T-cell (primary cell): Measurements from ENCODE around the gene PDE4A. TPM values are rescaled to one million over a fixed set of nuclear protein-coding genes. Genes with fewer than 3 reads are reported as not detected.

ENCODE experiments used
- ATAC-seq, 4 experiments: fragments of 200-7000 bp in 3 of 4; fragments of 150-1000 bp in 1 of 4; cut with Tn5 transposase; replicated peaks in 1 of 4; 1 replicate in 3 of 4; 2 replicates in 1 of 4; pipeline ENCODE4 v1.10.0; 2021; ENCODE audit warnings: moderate library complexity in 3 of 4, mild to moderate bottlenecking in 2 of 4, moderate number of reproducible peaks in 1 of 4
- CTCF ChIA-PET, 2 donors: fragments of 300-600 bp; sonication (Branson Sonifier 250); formaldehyde crosslinking; loops; one replicate each; lab custom pipeline; 2022; ENCODE audit warnings: antibody characterized with exemption in 2 of 2; lab: Charles Lee
- POLR2A ChIA-PET, 2 donors: fragments of 300-600 bp; sonication (Branson Sonifier 250); formaldehyde crosslinking; loops; one replicate each; lab custom pipeline; 2022; ENCODE audit warnings: antibody characterized with exemption in 2 of 2; lab: Charles Lee
- DNase-seq, 35 experiments: peaks; one replicate each; pipeline versions ENCODE4 v3.0.0 to v3.0.0-alpha.2; 2013 to 2023
- H3K27ac ChIP-seq: one replicate; pipeline ENCODE4 v1.5.1; 2013; ENCODE audit warnings: low read length
- H3K27me3 ChIP-seq, 2 experiments: replicated peaks in 1 of 2; 1 replicate in 1 of 2; 2 replicates in 1 of 2; pipeline versions ENCODE4 v1.6.1 to v1.7.0; 2013; ENCODE audit warnings: low read length in 1 of 2, mixed read lengths in 1 of 2; ENCODE audit not compliant: control insufficient read depth in 2 of 2, insufficient read depth in 2 of 2; ENCODE audit errors: extremely low read depth in 1 of 2
- H3K36me3 ChIP-seq, 2 donors: 1 replicate in 1 of 2; 2 replicates in 1 of 2; pipeline versions ENCODE4 v1.6.1 to v1.7.0; 2013; ENCODE audit warnings: low read length in 1 of 2; ENCODE audit not compliant: control insufficient read depth in 2 of 2, insufficient read depth in 1 of 2; ENCODE audit errors: extremely low read depth in 1 of 2
- H3K4me1 ChIP-seq, 2 experiments: 1 replicate in 1 of 2; 2 replicates in 1 of 2; pipeline versions ENCODE4 v1.6.1 to v1.7.0; 2013; ENCODE audit warnings: low read length in 2 of 2, mixed read lengths in 1 of 2; ENCODE audit not compliant: insufficient read depth in 2 of 2, control insufficient read depth in 1 of 2; ENCODE audit errors: extremely low read depth in 1 of 2
- H3K4me3 ChIP-seq, 2 donors: 1 replicate in 1 of 2; 2 replicates in 1 of 2; pipeline versions ENCODE4 v1.5.1 to v1.7.0; 2013; ENCODE audit warnings: mild to moderate bottlenecking in 2 of 2, low read length in 1 of 2, moderate library complexity in 1 of 2; ENCODE audit not compliant: control insufficient read depth in 1 of 2; ENCODE audit errors: extremely low read depth in 1 of 2
- H3K9me3 ChIP-seq: 2 replicates; pipeline ENCODE4 v1.7.0; 2013
- H3K27ac Mint-ChIP-seq, 2 donors: one replicate each; pipeline ENCODE4 v1.8.0; 2020 to 2021; ENCODE audit warnings: mild to moderate bottlenecking in 2 of 2, mixed read lengths in 2 of 2
- H3K27me3 Mint-ChIP-seq, 2 donors: one replicate each; pipeline ENCODE4 v1.8.0; 2021 to 2022; ENCODE audit warnings: mixed read lengths in 2 of 2
- H3K36me3 Mint-ChIP-seq: one replicate; pipeline ENCODE4 v1.8.0; 2021; ENCODE audit warnings: mixed read lengths
- H3K4me1 Mint-ChIP-seq, 3 donors: one replicate each; pipeline ENCODE4 v1.8.0; 2020 to 2022; ENCODE audit warnings: mixed read lengths in 3 of 3, mild to moderate bottlenecking in 1 of 3
- H3K4me3 Mint-ChIP-seq, 3 donors: one replicate each; pipeline ENCODE4 v1.8.0; 2020 to 2022; ENCODE audit warnings: mild to moderate bottlenecking in 3 of 3, mixed read lengths in 3 of 3, moderate library complexity in 3 of 3
- H3K9me3 Mint-ChIP-seq, 3 donors: one replicate each; pipeline ENCODE4 v1.8.0; 2020 to 2022; ENCODE audit warnings: mixed read lengths in 3 of 3
- WGBS: methylation state at CpG from one replicate; pipeline ENCODE4 v1.1.5; 2013; ENCODE audit warnings: missing lambda C conversion rate; ENCODE audit not compliant: insufficient coverage; 5-methylcytosine and 5-hydroxymethylcytosine counted together
- total RNA-seq, 35 experiments: library from RNA in 6 of 35; stranded (reverse) in 6 of 35; fragments of 120-200 nt in 1 of 35; gene quantifications; one replicate each; pipeline versions ENCODE4 v1.2.1 to v1.2.4 and lab custom pipeline; 2013 to 2026

PDE4A gene
- total RNA-seq, 5 donors from 2014 or later (not counting 1 experiment from before 2014, with no cell fraction given), result 2.2 to 13.3 (median 6.2) TPM

- peak overlapping the region; percentile 66 to 72 (median 70) for H3K4me3 Mint-ChIP-seq
- peak overlapping the region; percentile 14 to 30 for H3K27ac Mint-ChIP-seq
- ChIA-PET POLR2A (interaction anchor here (0.5 to 0.8 kb wide), 2 partner anchors 22 to 81 kb away, joined by 3 to 5 read pairs; no protein-coding TSS in a partner anchor), CTCF (interaction anchor here (0.7 to 1.0 kb wide), 2 partner anchors 88 to 932 kb away, joined by 3 to 8 read pairs; no protein-coding TSS in a partner anchor)
- H3K4me1 Mint-ChIP-seq, result peaks cover 25 to 38% (median 30%) of the 10 kb centered on the region in 3 donors
- WGBS, result 87% methylated on average over 3 of the region's 5 CpGs
- peak overlapping the region; percentile 80 for H3K27ac ChIP-seq
- peaks cover 14 to 88% of the 10 kb centered on the region in 2 experiments for H3K27me3 ChIP-seq
- H3K4me1 ChIP-seq, result peaks cover 17 to 80% of the 10 kb centered on the region in 2 experiments
- H3K9me3 Mint-ChIP-seq, result no peaks in the 10 kb centered on the region
- peaks cover 48 to 61% of the 10 kb centered on the region in 2 donors for H3K27me3 Mint-ChIP-seq
- peak in 1 of 4 experiments; percentile 45 for ATAC-seq
- peak in 28 of 35 experiments; percentile 37 to 78 (median 55) for DNase-seq
- no peaks in the 10 kb centered on the region for H3K36me3 Mint-ChIP-seq
- H3K9me3 ChIP-seq, result no peaks in the 10 kb centered on the region
- no peaks in the 10 kb centered on the region for H3K36me3 ChIP-seq
- peak overlapping the region in 1 of 2 donors; percentile 67 for H3K4me3 ChIP-seq
Measured at GRCh38 chr19:10516064-10516385, 95.7 kb downstream of the PDE4A start.

DNA sequence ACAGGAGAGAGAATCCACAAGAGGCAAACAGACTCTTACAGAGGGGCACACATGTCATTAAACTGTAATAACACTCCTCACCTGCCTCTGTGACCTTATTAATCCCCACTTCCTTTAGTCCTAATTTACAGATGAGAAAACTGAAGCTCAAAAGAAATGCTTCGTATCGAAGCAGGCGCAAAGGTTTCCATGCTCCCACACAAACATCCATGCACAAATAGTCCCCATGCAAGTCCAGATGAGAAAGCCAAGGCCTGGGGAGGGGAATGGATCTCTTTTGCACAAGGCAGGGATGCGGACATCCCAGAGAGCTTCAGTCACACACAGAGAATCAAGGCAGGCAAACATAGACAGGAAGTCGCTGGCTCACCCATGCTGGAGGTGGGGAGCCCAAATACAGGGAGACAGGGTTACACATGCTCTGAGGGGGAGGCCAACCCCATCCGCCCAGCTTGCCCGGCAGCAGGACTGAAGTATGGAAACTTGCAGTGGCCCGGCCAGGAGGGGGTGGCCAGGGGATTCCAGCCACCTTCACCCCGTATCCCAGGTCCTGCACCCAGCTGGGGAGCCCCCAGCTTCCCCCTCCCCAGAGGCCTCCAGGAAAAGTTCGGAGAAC is 96.4 kb downstream of the PDE4A start:
- Histone ChIP-seq H3K4me1 (peaks cover 17 to 85% of the 10 kb centered on the region in 2 experiments), H3K27me3 (peaks cover 14 to 87% of the 10 kb centered on the region in 2 experiments), H3K36me3 (no peaks in the 10 kb centered on the region), H3K4me3 (peak overlapping the region; percentile 56 to 67), H3K27ac (peak overlapping the region; percentile 80), H3K9me3 (no peaks in the 10 kb centered on the region)
- no peaks in the 10 kb centered on the region for H3K36me3 Mint-ChIP-seq
- ChIA-PET CTCF (interaction anchor here (0.6 to 1.0 kb wide), 4 partner anchors 31 to 931 kb away, joined by 3 to 8 read pairs (median 7); no protein-coding TSS in a partner anchor), POLR2A (interaction anchor here (0.5 to 0.8 kb wide), 4 partner anchors 11 to 80 kb away, joined by 3 to 10 read pairs (median 5); partner anchors contain the start of gene ATG4D (in 1 of the 2))
- 36% methylated on average over 6 of the region's 10 CpGs for WGBS
- H3K9me3 Mint-ChIP-seq, result no peaks in the 10 kb centered on the region
- ATAC-seq (no peak), DNase-seq (peak in 3 of 35 experiments; percentile 8 to 51 (median 26))
- H3K4me1 Mint-ChIP-seq, result peaks cover 25 to 38% (median 30%) of the 10 kb centered on the region in 3 donors
- H3K4me3 Mint-ChIP-seq, result peak overlapping the region; percentile 66 to 72 (median 70)
- H3K27me3 Mint-ChIP-seq, result peaks cover 48 to 61% of the 10 kb centered on the region in 2 donors
- H3K27ac Mint-ChIP-seq, result peak overlapping the region in 1 of 2 donors; percentile 47

DNA sequence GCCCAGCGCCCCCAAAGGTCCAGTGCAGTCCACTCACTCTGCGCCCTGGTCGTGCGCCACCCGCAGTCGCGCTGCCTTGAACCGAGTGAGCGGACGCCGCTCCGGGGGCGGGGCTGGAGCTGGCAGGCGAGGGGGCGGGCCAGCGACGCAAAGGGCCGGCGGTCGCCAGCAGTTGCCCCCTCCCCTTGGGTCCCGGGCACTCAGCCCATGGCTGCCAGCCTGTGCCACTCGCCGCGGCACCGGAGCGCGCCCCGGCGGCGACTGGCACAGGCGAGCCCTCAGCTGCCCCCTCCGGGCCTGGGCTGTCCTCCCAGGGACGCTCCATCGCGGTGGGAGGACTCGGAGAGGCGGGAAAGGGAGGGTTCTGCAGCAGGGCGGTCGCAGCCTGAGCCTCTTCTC is 97.0 kb downstream of the PDE4A start, which contains the start of gene S1PR5:
Gene S1PR5, minus strand, starts transcription at position 87 of the 399 bp plus-strand sequence. CDS start 2,436 bp downstream, outside the sequence.
- Histone ChIP-seq H3K27me3 (peaks cover 14 to 84% of the 10 kb centered on the region in 2 experiments), H3K27ac (peak within 1 kb of the TSS; percentile 80), H3K4me3 (peak within 1 kb of the TSS; percentile 56 to 67), H3K4me1 (peaks cover 17 to 85% of the 10 kb centered on the region in 2 experiments), H3K36me3 (no peaks in the 10 kb centered on the region), H3K9me3 (no peaks in the 10 kb centered on the region)
- CTCF ChIA-PET, result no interaction called here
- Mint-ChIP-seq H3K4me1 (peaks cover 25 to 38% (median 30%) of the 10 kb centered on the region in 3 donors), H3K9me3 (no peaks in the 10 kb centered on the region), H3K4me3 (peak within 1 kb of the TSS; percentile 71 to 84 (median 72)), H3K36me3 (no peaks in the 10 kb centered on the region), H3K27ac (peak within 1 kb of the TSS in 1 of 2 donors; percentile 66), H3K27me3 (peaks cover 48 to 61% of the 10 kb centered on the region in 2 donors)
- 5% methylated on average over 34 of the region's 39 CpGs for WGBS
- DNase-seq, result peak in 5 of 35 experiments; percentile 5 to 54 (median 36)
- peak; percentile 28 to 36 (median 30) for ATAC-seq
- POLR2A ChIA-PET, result interaction anchor here in 1 of 2 donors (0.5 kb wide), 1 partner anchor 10 kb away, joined by 5 read pairs; no protein-coding TSS in a partner anchor

DNA sequence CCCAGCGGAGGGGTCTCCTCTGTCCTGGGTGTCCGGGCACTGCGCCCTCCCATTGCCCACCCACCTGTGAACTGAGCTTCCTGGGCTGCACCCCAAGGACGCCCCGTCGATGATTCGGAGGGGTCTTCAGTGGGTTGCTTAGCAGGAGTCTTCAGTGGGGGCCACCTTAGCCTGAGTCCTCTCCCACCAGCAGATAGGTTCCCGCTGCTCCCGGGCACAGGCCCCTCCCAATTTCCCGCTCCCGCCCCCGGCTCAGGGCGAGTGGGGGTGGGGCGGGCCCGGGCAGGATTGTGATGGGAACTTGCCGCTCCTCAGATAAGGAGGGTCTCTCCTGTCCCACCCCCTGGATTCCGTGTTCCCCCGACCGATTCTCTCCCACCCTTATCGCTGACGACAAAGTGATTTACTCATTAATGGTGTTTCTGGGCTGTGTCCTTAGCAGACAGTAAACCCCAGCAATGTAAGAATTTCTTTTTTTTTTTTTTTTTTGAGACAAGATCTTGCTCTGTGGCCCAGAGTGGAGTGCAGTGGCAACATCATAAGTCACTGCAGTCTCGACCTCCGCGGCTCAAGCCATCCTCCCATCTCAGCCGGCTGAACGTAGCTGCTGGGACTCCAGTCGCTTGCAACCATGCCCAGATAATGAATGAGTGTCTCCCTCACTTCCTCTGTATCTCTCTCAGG is 97.6 kb downstream of the PDE4A start:
- ATAC-seq, result peak; percentile 25 to 56 (median 34)
- peak overlapping the region; percentile 72 for H3K27ac ChIP-seq
- no peaks in the 10 kb centered on the region for H3K36me3 Mint-ChIP-seq
- ChIA-PET CTCF (no interaction called here), POLR2A (no interaction called here)
- H3K27me3 Mint-ChIP-seq, result peaks cover 47 to 58% of the 10 kb centered on the region in 2 donors
- no peaks in the 10 kb centered on the region for H3K9me3 ChIP-seq
- H3K4me3 ChIP-seq, result peak overlapping the region; percentile 56 to 67
- H3K4me3 Mint-ChIP-seq, result peak overlapping the region; percentile 71 to 84 (median 72)
- peaks cover 14 to 78% of the 10 kb centered on the region in 2 experiments for H3K27me3 ChIP-seq
- H3K36me3 ChIP-seq, result no peaks in the 10 kb centered on the region
- no peaks in the 10 kb centered on the region for H3K9me3 Mint-ChIP-seq
- peaks cover 17 to 85% of the 10 kb centered on the region in 2 experiments for H3K4me1 ChIP-seq
- peak overlapping the region in 1 of 2 donors; percentile 66 for H3K27ac Mint-ChIP-seq
- peaks cover 25 to 38% (median 30%) of the 10 kb centered on the region in 3 donors for H3K4me1 Mint-ChIP-seq
- DNase-seq, result peak in 9 of 35 experiments; percentile 24 to 67 (median 29)
- 3% methylated on average over 6 of the region's 27 CpGs for WGBS

DNA sequence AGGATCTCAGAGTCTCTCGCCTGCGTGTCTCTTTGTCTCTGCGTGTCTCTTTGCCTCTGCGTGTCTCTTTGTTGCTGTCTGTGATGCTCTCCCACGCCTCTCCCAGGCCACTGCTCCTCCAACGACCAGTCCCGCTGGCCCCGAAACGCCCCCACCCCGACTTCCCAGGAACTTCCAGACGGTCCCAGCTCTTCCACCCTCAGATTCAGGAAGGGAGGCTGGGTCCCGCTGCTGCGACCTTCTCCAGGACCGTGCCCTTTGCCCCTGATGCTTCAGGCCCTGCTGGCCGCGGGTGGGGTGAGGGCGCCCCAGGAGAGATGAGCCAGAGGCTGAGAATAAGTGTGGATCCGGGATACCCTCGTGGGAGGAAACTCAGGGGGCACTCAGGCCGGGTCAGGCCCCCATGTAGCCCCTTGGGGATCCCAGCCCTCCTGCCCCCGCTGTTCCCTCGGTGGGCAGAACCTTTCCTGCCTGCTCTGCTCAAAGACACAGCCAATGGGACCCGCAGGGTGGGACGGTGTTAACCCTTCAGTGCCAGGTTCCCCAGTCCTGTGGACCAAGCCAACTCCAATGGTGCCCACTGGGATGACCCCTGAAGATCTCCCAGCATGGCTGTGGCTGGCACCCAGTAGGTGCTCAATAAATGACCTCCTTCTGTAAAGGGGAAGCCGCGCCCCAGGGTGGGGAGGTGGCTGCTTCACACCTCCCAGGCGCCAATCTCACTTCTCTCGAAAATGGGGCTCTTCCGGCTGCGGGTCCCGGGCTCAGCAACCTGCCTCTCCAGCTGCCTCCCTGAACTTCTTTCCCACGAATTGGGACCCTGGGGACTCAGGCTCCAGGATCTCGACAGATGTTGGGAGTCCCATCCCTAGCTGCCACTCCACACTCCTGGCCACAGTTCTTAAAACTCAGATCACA is 98.4 kb downstream of the PDE4A start:
- CTCF ChIA-PET, result no interaction called here
- peak in 15 of 35 experiments; percentile 15 to 68 (median 42) for DNase-seq
- POLR2A ChIA-PET, result no interaction called here

More for the DNA sequence above, 98.4 kb downstream of the PDE4A start:
- H3K4me1 ChIP-seq, result peaks cover 17 to 82% of the 10 kb centered on the region in 2 experiments
- peak overlapping the region; percentile 39 to 66 for H3K27ac Mint-ChIP-seq
- H3K36me3 ChIP-seq, result no peaks in the 10 kb centered on the region
- peaks cover 39 to 50% of the 10 kb centered on the region in 2 donors for H3K27me3 Mint-ChIP-seq
- no peaks in the 10 kb centered on the region for H3K36me3 Mint-ChIP-seq
- no peaks in the 10 kb centered on the region for H3K9me3 ChIP-seq
- H3K27me3 ChIP-seq, result peaks cover 14 to 71% of the 10 kb centered on the region in 2 experiments
- peak overlapping the region; percentile 72 for H3K27ac ChIP-seq
- H3K4me3 Mint-ChIP-seq, result peak overlapping the region; percentile 71 to 84 (median 72)
- peak in 1 of 4 experiments; percentile 28 for ATAC-seq
- peaks cover 24 to 33% (median 25%) of the 10 kb centered on the region in 3 donors for H3K4me1 Mint-ChIP-seq
- H3K9me3 Mint-ChIP-seq, result no peaks in the 10 kb centered on the region
- H3K4me3 ChIP-seq, result peak overlapping the region; percentile 56 to 67
- 13% methylated on average over 24 of the region's 33 CpGs for WGBS
